SKM-1 treated with dmso at 0.1 percent for 144 hours (cell line): ENCODE results near the gene PDCD1.

Experiments used
- DNase-seq: peaks from one replicate; lab custom pipeline; 2025; ENCODE audit not compliant: unreplicated experiment; lab: John Stamatoyannopoulos, UW

Gene PDCD1

DNA sequence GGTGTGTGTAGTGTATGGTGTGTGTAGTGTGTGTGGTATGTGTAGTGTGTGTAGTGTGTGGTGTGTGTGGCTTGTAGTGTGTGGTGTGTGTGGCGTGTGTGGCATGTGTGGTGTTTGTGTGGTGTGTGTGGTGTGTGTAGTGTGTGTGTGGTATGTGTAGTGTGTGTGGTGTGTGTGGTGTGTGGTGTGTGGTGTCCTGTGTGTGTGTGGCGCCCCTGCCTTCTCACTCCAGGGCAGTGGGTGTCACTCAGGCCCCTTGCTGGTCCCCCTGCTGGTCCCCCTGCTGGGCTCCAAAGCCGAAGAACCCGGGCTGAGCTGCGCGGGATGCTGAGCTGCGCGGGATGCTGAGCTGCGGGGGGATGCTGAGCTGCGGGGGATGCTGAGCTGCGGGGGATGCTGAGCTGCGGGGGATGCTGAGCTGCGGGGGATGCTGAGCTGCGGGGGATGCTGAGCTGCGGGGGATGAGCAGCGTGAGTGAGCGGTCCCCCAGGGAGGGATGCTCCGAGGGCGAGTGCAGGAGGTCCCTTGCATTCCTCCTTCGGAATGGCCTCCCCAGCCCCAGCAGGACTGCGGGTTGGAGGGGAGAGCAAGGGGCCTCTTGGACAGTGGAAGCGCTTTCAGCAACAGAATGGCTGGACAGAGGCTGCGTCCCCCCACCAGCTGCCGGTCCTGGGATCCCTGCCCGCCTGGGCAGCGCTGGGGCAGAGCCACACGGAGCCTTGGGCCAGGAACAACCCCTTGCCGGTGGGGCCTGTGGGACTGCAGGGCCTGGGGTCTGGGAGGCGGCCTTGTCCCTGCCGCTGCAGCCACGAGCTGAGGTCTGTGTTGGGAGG lies 7.5 kb upstream of the PDCD1 start:
- DNase-seq, result no peak

DNA sequence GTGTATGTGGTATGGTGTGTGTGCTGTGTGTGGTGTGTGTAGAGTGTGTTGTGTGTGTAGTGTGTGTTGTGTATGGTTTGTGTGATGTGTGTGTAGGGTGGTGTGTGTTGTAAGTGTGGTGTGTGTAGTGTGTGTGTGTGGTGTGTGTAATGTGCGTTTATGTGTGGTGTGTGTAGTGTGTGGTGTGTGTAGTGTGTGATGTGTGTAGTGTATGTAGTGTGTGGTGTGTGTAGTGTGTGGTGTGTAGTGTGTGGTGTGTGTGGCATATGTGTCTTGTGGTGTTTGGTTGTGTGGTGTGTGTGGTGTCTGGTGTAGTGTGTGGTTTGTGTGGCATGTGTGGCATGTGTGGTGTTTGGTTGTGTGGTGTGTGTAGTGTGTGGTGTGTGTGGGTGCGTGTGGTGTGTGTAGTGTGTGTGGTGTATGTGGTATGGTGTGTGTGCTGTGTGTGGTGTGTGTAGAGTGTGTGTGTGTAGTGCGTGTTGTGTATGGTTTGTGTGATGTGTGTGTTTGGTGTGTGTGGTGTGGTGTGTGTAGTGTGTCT lies 6.8 kb upstream of the PDCD1 start:
- DNase-seq, result no peak

DNA sequence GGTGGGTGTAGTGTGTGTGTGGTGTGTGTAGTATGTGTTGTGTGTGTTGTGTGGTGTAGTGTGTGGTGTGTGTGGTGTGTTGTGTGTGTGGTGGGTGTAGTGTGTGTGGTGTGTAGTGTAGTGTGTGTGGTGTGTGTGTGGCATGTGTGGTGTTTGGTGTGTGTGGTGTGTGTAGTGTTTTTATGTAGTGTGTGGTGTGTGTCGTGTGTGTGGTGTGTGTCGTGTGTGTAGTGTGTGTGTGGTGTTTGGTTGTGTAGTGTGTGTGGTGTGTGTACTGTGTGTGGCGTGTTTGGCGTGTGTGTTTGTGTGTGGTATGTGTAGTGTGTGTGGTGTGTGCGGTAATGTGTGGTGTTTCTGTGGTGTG lies 6.1 kb upstream of the PDCD1 start:
- no peak for DNase-seq

- no peak for DNase-seq
Observed at GRCh38 chr2:241864168-241864849, 5.6 kb upstream of the PDCD1 start.

DNA sequence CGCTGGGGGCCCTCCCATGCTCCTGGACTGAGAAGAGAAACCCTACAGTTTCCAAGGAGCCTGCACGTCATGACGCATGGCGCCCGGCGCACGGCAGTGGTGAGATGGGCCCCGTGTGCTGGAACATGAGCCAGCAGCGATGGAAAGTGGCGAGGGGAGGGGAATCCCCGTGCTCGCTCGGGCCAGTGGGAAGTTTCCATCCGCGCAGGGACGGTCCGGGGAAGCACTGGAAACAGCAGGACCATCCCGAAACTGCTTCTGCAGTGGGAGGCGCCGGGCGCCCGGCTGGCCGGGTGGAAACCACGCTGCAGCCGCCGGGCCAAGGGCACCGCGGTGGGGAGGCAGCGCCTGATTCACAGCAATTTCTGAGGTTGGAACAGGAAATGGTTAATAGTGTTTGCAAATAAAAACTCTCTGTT lies 4.9 kb upstream of the PDCD1 start:
- DNase-seq, result no peak

DNA sequence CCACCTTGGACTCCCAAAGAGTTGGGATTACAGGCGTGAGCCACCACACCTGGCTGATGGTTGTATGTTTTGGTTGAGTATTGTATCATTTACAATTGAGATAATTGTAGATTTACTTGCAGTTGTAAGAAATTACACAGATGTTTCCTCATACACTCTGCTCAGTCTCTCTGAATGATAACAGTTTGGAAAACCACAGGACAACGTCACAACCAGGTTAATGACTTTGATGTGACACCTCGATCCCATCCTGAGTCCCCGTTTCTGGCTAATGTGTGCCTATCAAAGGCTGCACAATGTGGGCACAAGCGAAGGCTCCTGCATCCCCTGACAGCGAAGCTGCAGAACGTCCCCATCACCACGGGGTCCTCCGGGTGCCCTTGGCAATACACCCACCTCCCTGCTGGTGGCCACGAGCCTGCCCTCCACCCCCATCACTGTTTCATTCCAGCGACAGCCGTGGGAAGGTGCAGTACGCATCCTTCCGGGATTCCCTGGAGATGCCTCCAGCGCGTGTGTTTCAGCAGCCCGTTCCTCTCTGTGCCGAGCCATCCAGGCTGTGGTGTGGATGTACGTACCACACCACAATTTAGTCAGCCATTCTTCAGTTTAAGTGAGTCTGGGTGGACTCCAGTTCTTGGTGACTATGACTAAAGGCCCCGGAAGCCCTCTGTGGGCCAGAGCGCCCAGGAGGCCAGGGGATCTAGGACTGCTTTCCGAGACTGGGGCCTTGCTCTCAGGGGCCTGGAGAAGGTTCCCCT lies 4.3 kb upstream of the PDCD1 start:
- no peak for DNase-seq

GRCh38 chr2:241862093-241862492 lies 3.4 kb upstream of the PDCD1 start:
- no peak for DNase-seq

GRCh38 chr2:241861264-241861663 lies 2.6 kb upstream of the PDCD1 start:
- DNase-seq, result no peak

DNA sequence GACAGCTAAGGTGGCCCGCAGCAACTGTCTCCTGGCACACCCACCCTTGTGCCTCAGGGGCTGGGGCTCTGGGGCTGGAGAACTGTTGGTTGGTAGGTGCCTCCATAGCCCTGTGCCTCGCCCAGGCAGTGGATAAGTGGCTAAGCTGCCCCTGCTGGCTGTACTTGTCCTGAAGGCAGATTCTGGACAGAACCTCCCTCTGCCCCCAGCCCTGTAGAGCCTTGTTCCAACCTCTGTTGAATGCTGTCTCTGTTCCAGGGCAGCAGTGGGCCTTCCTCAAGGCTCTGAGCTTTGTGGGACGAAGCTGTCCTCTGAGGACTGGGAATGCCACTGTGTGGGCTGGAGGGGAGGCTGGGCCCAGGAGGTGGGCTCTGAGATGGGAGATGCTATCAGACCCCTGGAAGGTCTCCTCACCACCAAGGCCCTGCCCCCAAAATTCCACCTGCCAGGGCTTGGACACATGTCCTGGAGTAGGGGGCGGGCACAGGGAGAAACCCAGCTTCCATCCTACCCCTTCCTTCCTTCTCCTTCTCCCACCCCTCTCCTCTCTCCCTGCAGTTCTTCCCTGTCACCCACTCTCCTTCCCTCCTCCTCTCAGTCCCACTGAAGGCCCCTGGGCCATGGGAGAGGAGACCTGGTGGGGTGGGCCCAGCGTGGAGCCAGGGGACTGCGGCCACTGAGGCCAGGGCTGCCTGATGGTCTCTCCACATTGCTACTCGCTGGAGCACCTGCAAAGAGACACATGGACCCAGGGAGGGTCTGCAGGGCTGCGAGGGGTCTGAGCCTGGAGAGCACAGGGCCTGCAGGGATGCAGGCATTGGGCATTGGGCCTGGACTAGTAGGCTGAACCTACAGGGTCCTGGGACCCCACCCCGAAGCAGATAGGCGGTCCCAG lies 1.7 kb upstream of the PDCD1 start:
- no peak for DNase-seq

GRCh38 chr2:241859436-241860183 lies 916 bp upstream of the PDCD1 start:
- DNase-seq, result no peak

GRCh38 chr2:241859017-241859435 lies 332 bp upstream of the PDCD1 start:
- DNase-seq, result no peak

- no peak for DNase-seq
Observed at GRCh38 chr2:241857572-241858121, 1.0 kb downstream of the PDCD1 start.

DNA sequence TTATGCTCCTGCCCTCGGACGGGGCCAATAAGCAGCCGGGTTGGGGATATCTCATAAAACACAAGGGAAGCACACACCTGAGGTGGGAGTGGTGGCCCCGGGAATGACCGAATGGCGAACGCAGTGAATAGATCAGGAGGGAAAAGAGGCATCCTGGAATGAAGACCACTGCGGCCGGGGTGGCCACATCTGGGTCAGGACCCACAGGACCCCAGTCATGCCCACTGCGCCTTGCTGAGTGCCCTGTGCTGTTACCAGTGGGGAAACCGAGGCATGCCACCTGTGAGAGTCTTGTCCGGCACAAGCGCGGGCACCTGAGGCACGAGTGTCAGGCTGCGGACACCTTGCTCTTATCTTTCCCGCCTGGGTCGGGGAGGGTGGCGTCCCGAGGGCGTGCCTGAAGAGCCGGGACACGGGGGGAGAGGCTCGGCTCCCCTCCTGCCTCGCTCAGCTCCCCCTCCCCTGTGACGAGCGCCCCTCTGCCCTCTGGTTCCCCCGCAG lies 1.6 kb downstream of the PDCD1 start:
- no peak for DNase-seq

DNA sequence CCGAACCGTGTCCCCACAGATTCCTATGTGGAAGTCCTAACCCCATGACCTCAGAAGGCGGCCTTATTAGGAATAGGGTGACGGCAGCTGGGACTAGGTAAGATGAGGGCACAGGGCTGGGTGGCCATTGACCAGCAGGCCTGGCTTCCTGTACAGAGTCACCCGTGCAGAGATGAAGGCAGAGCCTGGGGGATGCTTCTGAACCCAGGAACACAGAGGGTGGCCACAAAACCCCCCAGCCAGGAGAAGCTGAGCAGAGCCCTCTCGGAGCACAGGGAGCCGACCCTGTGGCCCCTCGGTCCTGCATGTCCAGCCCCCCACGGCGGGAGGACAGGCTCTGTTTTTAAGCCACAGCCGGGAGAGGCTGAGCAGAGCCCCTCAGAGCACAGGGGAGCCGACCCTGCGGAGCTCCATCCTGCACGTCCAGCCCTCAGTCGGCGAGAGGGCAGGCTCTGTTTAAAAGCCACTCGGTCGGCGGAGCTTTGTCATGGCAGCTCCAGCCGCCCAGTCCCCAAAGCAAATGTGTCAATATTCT lies 2.7 kb downstream of the PDCD1 start:
- no peak for DNase-seq

- DNase-seq, result no peak
Observed at GRCh38 chr2:241855245-241855887, 3.3 kb downstream of the PDCD1 start.

GRCh38 chr2:241854342-241855244 lies 4.1 kb downstream of the PDCD1 start:
- DNase-seq, result no peak

DNA sequence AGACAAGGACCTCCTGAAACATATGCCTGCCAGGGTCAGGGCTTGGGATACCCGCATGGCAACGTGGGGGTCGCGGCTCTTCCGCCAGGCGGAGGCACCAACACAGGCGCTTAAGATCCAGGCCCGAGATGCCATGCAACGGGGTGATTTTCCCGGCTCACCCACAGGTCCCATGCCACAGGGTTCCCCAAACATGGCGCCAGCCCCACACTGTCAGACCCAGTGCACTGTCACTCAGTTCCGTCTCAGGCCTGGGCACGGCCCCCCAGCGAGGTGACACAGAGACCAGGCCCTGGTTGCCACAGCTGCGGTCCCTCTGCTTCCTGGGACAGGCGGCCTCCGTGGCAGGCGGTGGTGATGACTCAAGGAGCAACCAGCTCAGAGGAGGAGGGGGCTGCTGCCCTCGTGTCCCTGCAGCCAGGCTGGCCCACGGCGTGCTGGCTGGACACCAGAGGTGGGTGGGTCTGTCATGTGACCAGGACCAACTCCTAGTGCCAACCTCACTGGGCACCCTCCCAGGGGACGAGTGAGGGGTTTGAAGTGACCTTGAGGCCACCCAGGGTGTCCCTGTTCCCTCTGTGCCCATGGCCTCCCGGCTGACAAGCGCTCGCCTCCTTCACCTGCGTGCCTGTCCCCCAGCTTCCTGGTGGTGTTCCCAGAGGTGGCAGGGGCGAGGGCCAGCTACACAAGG lies 4.9 kb downstream of the PDCD1 start:
- DNase-seq, result no peak
